ENCODE data around the gene C1orf35.

GRCh38 chr1:228151180-228151925 lies 48.2 kb upstream of the C1orf35 start:
- no peak for TF ChIP-seq EZH2 (IDR thresholded peaks at IDR 0.05; ENCODE audit: low read depth, low read length, severe bottlenecking)
- no peak for TF ChIP-seq CTCF (IDR thresholded peaks at IDR 0.05; ENCODE audit: control extremely low read depth in 1 of 3, insufficient read depth in 1 of 3, low read depth in 1 of 3, low read length in 3 of 3)
- no peak for TF ChIP-seq KDM1A (IDR thresholded peaks at IDR 0.05; ENCODE audit: borderline replicate concordance, low read length)
- no peak for TF ChIP-seq SIX5 (IDR thresholded peaks at IDR 0.05; ENCODE audit: low read depth, low read length)
- TF ChIP-seq GTF2F1 (IDR thresholded peaks at IDR 0.05; ENCODE audit: borderline replicate concordance, low read depth, low read length): no peak
- no peak for TF ChIP-seq POLR2AphosphoS5 (IDR thresholded peaks at IDR 0.05; ENCODE audit: low read depth, low read length)
- TF ChIP-seq YY1 (IDR thresholded peaks at IDR 0.05; ENCODE audit: low read depth, low read length): no peak
- TF ChIP-seq CEBPB (IDR thresholded peaks at IDR 0.05; ENCODE audit: low read depth, low read length): no peak
- TF ChIP-seq CHD2 (IDR thresholded peaks at IDR 0.05; ENCODE audit: low read length): no peak
